NCI-H748 treated with DMSO at 0.1 percent for 48 hours (cell line): ENCODE results near the gene MAFG.
"Not testable (repeated sequence)": the region's sequence is repeated elsewhere in the genome, so short reads cannot be mapped to it uniquely, and the experiment has no call there.

Experiments
- DNase-seq: peaks from one replicate; lab custom pipeline; 2025; lab: John Stamatoyannopoulos, UW

MAFG gene

DNA sequence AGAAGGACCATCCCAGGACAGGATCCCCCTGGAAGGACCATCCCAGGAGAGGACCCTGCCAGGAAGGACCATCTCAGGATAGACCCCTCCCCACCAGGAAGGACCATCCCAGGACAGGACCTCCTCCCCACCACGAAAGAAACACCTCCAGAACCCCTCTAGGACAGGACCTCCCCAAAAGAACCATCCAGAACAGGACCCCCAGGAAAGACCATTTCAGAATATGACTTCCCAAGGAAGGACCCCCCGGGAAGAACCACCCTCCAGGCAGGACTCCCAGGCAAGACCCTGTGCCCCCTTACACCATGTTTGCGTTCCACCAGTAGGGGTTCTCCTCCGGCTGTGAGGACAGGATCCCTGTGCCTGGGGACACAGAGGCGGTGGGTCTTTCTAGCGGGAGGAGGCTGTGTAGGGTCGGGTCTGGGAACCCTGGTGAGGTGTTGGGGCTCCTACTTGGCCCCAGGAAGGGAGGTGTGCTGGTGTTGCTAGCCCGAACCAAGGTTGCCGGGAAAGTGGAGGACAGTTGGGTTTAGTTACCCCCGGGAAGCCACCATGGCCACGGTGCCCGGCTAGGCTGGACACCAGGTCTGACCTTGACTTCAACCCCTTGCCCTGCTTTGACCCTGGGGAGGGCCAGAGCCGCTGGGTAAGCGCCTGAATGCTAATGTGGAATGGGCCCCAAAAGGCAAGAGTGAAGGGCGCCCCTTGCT lies 31.3 kb upstream of the MAFG start:
- no peak for DNase-seq

DNA sequence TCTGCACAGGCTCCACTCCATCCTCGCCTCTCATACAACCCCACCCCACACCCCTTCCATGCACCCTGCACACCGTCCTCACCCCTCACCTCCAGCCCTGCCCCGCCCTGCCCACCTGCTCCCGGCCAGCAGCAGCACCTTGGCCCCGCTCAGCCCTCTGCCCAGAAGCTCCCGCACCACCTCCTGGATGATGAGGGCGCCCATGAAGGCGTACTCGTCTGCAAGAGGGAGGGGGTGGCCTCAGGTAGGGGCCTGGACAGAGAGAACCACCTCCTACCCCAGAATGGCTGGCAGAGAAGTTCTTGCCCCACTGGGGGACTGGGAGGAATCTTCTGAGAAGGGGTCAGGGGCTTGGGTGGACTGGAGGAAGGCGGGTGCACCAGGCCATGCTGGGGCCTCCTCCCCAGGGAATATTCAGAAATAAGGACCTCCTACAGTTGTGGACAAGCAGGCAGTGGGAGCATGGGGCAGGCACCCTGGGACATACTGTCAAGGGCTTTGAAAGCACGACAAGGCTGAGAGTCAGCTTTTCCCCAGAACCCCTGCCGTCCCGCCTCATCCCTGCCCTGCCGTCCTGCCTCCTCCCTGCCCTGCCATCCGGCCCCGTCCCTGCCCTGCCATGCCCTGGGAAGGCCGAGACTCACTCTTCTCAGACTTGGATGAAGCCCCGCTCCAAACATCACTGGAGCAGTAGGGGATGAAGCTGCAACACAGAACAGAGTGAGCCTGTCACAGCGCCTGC lies 30.3 kb upstream of the MAFG start:
- DNase-seq: no peak

DNA sequence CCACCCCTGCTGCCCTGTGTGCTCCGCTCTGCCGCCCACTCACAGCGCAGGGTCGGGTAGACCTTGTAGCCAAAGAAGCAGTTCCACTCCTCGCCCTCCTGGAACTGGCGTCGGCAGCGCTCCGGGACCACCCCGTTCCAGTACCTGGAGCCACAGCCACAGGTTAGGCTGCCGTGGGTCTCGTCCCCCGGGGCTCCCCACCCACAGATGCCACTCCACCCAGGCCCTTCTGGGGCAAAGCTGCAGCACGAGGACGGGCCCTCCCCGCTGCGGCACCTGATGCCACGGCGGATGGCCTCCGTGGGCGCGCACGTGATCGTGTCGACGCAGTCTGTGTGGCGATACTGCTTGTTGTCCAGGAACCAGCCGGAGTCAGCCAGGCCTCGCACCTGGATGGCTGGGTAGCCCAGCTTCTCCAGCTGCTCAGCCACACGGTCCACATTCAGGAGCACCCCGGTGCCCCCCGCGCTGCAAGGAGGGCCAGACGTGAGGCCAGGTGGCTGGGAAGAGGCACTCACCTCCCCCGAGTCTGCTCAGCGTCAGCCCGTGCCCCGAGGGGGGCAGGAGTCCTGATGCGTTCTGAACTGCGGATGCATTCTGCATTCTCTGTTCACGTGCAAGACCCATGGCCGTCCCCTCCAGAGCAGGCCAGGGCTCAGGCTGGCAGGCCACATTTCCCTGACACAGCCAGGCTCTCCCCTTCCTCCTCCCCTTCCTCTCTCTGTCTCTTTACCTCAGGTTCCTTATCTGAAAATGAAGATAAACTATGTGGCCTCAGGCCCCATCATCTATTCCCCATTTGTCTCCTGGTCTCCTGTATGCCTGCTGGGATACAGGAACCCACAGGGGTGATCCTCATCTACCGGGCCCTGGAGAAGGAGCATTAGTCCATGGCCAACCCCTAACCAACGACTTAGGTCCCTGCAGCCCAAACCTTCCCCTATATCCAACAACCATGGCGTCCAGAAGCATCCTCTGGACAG lies 29.4 kb upstream of the MAFG start:
- no peak for DNase-seq

DNA sequence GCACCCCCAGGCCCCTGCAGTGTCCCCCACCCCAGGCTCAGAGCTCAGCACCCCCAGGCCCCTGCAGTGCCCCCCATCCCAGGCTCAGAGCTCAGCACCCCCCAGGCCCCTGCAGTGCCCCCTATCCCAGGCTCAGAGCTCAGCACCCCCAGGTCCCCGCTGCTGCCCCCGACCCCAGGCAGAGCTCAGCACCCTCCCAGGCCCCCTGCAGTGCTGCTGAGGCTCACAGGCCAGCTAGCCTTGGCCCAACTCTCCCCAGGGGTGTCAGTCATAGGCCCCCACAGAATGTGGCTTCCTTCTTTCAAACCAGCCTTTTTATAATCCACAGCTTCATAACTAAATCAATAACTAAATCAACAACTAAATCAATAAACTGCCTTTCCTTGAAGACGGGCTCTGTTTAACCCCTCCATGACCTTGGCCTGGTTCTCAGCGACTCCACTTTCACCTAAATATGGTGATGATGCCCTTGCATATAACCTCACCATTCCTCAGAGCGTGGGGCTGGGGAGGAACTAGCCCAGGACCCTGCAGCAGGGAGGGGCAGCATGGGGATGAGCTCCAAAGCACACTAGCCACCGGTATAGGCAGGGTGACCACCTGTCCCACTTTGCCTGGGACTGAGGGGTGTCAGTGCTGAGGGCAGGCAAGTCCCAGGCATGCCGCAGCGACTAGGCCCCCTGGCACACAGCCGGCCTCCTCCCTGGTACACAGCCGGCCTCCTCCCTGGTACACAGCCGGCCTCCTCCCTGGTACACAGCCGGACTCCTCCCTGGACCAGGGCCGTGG lies 28.4 kb upstream of the MAFG start:
- no peak for DNase-seq

DNA sequence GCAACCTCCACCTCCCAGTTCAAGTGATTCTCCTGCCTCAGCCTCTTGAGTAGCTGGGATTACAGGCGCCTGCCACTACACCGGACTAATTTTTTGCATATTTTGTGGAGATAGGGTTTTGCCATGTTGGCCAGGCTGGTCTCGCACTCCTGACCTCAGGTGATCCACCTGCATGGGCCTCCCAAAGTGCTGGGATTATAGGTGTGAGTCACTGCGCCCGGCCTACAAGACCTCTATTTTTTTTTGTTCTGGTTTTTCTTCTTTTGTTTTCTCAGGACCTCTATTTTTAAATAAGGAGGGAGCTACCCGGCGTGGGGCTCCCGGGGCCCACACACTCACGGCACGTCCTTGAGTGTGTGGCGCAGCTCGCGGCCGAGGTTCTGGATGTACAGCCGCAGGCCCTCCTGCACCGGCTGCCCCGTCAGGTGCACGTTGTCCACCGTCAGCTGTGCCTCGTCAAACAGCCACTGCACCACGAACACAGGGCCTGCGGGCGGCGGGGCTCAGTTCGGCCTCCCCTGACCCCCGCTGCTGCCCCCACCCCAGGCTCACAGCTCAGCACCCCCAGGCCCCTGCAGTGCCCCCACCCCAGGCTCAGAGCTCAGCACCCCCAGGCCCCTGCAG lies 27.6 kb upstream of the MAFG start:
- DNase-seq: no peak

DNA sequence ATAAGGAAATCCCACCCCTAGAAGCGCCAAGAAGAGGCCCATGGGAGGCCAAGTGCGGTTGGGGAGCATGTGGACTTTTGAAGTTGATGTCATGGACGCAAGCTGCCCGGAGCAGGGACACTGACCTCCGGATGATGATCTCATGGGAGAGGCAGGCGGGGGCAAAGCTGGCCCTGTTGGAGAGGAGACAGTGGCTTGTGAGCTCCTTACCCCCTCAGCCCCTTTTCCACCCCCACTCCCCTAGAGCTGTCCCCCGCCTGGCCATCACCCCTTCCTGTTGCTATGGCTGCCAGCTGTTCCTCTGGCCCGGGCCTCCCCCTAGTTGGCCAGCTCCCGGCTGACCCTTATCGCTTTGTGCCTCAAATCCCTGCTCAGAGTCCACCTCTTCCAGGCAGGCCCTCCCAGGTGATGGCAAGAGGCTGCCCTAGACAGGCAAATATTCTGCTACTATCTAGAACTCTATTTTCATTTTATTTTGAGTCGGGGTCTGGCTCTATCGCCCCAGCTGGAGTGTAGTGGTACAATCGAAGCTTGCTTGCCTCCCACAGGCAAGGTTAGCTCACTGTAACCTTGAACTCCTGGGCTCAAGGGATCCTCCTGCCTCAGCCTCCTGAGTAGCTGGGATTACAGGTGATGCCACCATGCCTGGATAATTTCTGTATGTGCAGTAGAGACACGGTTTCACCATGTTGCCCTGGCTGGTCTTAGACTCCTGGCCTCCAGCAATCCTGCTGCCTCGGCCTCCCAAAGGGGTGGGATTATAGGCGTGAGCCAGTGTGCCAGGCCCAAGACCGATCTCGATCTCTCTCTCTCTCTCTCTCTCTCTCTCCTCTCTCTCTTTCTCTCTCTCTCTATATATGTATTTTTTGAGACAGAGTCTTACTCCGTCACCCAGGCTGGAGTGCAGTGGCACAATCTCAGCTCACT lies 26.9 kb upstream of the MAFG start:
- no peak for DNase-seq

DNA sequence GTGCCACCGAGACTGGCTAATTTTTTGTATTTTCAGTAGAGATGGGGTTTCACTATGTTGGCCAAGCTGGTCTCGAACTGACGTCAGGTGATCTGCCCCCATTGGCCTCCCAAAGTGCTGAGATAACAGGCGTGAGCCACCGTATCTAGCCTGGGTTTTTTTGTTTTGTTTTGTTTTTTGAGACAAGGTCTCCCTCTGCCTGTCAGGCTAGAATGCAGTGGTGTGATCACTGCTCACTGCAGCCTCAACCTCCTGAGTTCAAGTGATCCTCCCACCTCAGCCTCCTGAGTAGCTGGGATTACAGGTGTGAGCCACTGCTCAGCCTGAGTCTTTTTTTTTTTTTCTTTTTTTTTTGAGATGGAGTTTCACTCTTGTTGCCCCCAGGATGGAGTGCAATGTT lies 25.9 kb upstream of the MAFG start:
- not testable (repeated sequence) for DNase-seq

DNA sequence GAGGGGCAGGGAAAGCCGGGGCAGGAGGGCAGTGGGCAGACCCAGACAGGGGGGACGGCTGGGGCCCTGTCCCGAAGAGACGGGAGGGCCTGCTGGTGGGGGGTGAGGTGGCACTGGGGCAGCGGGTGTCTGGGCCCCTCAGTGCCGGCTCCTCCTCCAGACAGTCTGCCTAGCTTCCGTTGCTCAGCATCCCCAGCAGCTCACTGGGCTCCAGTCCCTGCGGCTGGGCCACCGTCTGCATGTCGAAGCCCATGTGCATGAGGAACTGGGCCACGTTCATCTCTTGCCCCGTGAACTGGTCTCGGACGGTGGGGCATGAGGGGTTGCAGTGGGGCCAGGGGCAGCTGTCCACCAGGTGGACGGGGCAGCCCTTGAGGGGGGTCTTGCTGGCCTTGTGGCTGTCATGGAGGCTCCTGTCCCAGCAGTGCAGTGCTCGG lies 25.3 kb upstream of the MAFG start:
- no peak for DNase-seq

DNA sequence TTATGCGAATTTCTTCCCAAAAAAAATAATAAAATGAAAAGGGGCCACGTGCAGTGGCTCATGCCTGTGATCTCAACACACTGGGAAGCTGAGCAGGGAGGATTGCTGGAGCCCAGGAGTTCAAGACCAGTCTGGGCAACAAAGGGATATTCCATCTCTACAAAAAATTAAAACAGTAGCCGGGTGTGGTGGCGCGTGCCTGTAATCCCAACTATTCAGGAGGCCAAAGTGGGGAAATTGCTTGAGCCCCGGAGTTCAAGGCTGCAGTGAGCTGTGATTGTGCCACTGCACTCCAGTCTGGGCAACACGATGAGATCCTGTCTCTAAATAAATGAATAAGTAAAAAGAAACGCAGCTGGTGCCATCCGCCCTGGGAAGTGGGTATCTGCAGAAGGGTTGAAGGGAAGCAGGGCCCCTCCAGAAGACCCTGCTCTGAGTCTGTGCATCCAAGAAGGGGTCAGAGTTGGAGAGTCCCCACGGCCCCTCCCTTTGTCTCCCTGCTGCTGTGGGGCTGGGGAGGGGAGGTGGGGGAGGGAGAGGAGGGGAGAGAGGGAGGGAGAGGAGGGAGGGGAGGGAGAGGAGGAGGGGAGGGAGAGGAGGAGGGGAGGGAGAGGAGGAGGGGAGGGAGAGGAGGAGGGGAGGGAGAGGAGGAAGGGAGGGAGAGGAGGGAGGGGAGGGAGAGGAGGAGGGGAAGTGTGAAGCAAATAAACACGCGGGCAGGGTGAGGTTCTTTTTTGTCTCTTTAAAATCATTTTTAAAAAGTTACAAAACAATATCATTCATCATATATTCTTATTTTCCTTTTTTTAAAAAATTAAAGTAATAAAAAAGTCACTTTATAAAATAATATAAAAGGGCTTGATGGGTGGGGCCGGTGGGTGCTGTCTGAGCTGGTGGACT lies 24.5 kb upstream of the MAFG start:
- DNase-seq: no peak

DNA sequence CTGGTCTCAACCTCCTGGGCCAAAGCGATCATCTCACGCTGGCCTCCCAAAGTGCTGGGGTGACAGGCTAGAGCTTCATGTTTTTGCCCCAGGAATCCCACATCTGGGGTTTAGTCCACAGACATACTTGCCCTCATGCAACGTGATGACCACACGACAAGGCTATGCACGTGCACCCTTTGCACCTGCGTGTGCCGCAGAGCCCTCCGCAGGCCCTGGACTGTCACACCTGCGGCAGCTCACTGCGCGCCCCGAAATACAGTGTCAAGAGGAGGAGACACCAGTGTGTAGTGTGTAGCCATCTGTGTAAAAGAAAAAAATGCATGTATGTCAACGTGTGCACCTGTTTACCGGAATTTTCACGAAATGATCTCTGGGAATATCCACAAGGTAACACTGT lies 23.0 kb upstream of the MAFG start:
- no peak for DNase-seq

DNA sequence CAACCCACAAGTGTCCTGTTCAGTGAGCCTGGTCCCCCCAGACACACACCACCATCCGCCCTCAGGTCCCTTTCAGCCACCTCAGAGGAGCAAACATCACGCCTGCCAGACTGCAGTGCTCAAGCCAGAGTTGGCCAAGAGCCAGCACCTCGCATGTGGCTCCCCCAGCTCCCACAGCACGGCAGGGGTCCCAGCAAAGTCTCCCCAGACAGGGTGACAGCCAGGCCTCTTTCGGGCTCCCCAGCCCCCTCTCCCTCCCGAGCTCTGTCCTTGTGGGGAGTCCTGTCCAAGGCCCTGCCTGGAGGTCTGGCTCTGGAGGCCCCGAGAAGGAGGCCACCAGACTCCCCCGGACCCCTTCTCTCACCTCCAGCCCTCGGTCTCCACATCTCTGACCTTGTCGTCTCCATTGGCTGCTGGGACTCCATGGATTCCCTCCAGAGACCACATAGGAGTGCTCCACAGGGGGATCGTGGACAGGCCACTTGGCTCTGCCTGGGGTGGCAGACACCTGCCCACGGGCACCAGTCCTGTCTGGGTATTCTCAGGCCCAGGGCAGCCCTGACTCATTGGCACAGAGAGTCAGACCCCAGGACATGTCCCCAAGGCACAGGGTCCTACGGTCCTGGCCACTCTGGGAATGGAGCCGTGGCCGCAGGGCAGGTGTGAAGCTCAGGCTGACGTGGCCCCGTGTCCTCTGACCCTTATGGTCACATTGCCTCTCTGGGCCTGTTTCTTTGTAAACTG lies 21.3 kb upstream of the MAFG start:
- no peak for DNase-seq

DNA sequence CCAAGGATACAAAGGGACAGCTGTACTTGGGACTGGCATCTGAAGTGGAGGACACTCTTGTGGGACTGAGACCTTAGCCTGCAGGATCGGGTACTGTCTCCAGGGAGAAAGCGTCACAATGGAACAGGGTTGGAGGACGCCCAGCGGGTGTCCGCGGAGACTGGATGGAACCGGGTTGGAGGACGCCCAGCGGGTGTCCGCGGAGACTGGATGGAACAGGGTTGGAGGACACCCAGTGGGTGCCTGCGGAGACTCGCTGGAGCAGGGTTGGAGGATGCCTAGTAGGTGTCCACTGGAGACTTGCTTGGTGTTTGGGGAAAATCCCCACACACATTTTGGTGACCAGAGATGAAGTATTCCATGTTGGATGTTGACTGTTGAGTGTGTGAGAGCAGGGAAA lies 19.7 kb upstream of the MAFG start, which contains the start of gene MYADML2:
Gene MYADML2 (minus strand): TSS at position 45 of the 400 bp plus-strand sequence. CDS start 5,492 bp downstream, outside the sequence.
- no peak for DNase-seq

DNA sequence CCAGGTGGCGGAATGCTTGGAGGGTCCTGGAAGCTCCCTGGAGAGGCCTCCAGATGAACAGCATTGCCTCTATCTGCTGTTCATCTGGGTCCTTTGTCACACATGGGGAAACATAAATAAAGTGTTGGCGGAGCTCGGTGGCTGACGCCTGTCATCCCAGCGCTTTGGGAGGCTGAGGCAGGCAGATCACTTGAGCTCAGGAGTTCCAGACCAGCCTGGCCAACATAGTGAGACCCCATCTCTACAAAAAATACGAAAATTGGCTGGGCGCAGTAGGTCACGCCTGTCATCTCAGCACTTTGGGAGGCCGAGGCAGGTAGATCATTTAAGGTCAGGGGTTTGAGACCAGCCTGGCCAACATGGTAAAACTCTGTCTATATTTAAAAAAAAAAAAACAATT lies 17.3 kb upstream of the MAFG start:
- no peak for DNase-seq

DNA sequence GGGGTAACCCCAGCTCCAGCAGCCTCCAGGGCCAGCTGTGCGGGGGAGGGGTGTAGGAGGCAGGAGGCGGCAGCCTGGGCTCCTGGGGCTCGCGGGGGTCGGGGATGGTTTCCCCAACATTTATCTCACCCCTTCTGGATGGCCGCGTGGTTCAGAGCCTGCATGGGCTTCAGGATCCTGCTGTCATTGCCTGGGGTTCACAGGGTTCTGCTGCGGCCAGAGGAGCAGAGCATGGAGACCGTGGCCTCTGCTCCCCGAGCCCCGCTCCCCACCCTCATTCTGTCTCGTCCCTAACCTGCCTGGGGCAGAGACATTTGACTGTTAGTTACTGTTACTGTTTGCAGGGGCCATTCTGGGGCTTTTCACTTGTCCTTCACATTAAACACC lies 14.6 kb upstream of the MAFG start:
- DNase-seq: no peak

DNA sequence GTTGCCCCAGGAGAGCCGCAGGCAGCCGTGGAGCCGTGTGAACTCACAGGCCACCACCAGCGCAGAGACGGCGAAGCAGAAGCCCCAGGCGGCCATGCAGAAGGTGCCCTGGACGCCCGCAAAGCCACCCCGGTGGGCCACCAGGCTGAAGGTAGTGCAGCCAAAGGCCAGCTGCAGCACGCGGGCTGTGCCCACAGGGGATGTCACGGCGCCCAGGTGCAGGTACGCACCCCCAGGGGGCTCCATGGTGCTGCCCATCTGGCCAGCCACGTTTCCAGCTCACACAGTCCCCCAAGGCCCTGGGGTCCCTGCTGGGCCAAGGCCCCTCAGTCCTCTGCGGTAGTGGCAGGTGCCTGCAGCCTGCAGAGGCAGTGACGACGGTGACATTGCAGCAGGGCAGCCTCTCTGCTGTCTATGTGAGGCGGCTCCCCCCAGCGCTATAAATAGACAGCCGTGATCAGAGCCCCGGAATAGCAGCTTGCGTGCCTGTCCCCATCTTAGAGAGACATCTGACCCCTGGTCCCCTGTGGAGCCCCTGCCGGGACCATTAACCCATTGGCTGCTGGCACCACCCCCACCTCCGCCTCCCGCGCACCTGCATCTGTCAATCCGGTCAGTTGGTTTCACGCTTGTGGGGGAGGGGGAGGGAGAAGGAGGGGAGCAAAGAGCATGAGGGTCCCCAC lies 14.1 kb upstream of the MAFG start:
- DNase-seq: no peak

DNA sequence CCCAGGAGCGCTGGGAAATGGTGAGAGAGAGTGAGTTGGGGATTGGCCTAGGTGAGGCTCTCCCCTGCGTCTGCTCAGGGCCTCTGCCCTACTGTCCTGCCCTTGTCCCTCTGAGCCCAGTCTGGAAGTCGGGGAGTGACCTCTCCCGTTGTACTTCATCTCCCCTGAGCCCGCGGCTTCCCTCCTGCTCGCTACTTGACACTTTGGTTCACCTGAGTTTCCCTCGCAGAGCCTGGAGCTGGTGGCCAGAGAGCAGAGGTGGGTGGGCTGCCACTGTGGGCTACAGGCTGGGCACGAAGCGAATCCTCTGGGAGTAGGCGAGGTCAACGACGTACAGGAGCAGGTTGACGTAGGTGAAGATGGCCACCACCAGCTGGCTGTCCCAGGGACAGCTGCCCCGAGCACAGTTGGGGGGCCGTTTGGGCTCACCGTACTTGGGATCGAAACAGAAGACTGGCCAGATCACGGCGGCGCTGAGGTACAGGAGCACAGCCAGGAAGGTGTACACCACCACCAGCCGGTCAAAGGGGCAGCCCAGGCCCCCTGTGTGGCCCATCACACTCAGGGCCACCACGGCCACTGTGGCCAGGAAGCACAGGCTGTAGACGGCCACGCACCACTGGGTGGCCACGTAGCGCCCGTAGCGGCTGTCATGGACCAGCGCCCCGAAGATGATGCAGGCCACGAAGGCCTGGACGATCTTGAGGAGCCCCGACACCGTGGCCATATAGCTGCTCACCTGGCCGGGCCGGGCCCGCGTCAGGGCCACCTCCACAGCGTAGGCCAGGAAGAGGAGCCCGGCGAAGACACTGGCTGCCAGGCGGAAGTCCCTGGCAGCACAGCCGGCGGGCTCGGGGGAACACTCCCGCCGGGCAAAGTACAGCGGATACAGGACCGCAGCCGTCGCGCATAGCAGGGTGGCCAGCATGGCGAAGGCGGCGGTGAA lies 13.3 kb upstream of the MAFG start:
- no peak for DNase-seq
